Iris pigment epithelial cell (primary cell): ENCODE measurements around the gene OR56A5.
"Not testable (repeated sequence)": the region's sequence is repeated elsewhere in the genome, so short reads cannot be mapped to it uniquely, and the experiment has no call there.

Experiments
- DNase-seq: peaks from one replicate; pipeline ENCODE4 v3.0.0-alpha.2; 2011; ENCODE audit warnings: low read depth

OR56A5 gene

DNA sequence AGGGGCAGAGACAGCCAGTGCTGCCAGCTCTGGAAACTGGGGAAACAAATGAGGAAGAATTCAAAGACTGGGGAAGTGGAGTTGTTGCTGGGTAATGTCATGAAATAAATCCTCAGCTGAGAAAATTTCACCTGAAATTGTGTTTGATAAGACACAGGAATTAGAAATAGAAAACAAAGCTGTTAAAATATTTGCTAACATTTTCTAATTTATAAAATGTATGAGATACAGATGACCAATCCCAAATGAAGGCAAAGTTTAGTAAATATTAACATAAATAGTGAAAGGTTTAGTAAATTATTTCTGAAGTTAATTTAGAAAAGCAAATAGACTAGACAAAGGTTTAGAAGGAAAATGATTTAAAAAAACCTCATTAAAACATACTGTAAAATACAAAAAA, at the start of gene OR56A5:
Gene OR56A5 (minus strand): TSS at position 101 of the 400 bp plus-strand sequence. CDS start 0 bp downstream, at position 101.
- DNase-seq = no peak

DNA sequence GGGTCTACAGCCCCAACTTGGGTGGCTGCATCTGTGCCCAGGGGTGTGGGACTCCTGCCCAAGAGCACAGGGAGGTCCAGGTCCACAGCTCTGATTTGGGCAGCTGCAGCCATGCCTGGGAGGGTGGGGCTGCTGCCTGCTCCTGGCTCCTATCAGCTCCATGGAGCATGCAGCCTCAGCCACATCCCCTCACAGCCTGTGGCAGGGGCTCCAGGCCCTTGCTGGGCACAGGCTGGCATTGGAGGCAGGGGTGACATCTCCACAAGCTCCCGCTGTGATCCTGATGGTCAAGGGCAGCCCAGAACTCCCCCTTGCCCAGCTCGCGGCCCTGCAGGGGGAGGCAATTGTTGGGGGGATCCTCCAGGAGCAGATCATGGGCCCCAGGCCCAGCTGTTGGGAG, 44.7 kb upstream of the OR56A5 start:
- DNase-seq = no peak

GRCh38 chr11:6012035-6012668, 43.9 kb upstream of the OR56A5 start:
- no peak for DNase-seq

DNA sequence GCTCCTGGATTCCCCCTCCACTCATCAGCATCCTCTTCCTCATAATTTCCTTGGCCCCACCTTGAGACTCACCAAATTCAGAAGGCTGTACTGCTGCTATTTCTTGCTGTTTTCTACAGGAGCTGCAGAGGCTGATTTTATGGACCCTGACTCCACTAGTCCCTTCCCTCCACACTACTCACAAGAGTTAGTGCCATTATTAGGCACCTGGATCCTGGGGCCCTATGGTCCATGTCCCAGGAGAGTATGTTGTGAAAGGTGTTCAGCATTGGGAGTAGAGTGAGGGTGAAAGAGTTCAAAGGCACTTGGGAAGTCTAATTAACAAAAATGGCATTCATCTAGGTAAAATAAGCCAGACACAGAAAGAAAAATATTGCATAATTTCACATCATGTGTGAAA, 38.6 kb upstream of the OR56A5 start, which contains the start of gene OR56A4:
Gene OR56A4 (minus strand): TSS at position 101 of the 400 bp plus-strand sequence. CDS start 3,954 bp downstream, outside the sequence.
- no peak for DNase-seq

- no peak for DNase-seq
Observed at GRCh38 chr11:6006395-6006794, 38.1 kb upstream of the OR56A5 start.

- no peak for DNase-seq
Observed at GRCh38 chr11:6002202-6002699, 34.0 kb upstream of the OR56A5 start.

DNA sequence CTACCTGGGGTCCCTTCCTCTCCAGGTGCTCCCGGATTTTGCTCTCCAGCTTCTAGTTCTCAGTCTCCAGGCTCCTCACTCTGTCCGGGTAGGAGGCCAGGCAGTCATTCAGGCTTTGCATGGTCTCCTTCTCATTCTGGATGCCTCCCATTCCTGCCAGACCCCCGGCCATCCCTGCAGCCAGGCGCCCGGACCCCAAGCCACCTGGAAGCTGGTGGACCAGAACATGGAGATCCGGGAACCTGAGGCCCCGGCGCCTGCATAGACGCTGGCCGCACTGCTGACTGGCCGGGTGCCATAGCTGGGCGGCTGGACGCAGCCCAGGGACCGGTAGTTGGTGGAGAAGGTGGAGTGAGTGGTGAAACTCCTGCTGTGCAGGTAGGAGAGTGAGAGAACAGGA, 26.5 kb upstream of the OR56A5 start:
- no peak for DNase-seq

DNA sequence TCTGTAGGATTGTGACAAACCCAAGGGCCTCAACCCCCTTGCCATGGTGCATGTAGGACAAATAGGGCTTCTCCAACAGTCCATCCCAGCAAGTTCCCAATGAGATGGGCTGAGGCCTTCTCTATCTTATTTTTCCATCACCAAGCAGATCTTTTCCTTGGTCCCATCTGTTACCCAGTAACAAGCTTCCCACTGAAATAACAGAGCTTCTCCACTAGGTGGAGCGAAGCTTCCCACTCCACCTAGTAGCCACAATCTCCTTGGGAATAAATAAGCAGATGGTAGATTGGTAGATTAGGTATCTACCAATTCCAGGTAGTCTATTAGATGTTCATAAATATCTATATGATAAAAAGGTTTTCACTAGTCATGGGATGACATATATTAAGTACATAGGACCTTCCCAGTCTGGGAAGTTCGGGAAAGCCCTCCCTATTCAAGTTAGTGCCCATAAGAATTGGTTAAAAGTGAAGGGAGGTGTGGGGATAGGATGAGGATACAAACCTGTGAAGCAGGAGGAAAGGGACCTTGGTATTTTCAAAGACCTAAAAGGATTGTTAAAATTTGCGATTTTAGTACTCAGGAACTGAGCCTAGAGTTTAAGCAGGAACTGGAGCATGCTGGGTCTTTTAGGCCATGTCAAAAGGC, 24.4 kb upstream of the OR56A5 start:
- DNase-seq = peak; percentile 30

- no peak for DNase-seq
Observed at GRCh38 chr11:5992150-5992549, 23.9 kb upstream of the OR56A5 start.

- no peak for DNase-seq
Observed at GRCh38 chr11:5989203-5989602, 20.9 kb upstream of the OR56A5 start.

DNA sequence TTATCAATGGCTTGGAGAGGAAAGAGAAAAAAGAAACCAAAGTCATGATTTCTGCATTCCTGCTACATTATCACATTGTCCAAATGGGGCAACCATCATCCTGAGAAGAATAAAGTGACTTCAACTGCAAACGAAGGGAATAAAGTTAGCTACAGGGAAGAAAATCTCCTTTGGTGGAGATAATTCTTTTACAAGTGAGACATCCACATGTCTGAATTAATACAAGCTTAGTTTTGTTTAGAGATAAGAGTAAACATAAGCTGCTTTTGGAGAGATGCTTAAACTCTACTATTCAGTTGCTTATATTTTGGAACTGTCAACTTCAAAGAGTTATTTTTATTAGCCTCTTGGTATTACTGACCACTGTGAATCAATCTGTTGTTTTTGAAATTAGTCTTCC, 18.6 kb upstream of the OR56A5 start, which contains the start of gene OR52L1:
Gene OR52L1 (minus strand): TSS at position 101 of the 400 bp plus-strand sequence. CDS start 55 bp downstream, at position 46.
- DNase-seq = no peak

DNA sequence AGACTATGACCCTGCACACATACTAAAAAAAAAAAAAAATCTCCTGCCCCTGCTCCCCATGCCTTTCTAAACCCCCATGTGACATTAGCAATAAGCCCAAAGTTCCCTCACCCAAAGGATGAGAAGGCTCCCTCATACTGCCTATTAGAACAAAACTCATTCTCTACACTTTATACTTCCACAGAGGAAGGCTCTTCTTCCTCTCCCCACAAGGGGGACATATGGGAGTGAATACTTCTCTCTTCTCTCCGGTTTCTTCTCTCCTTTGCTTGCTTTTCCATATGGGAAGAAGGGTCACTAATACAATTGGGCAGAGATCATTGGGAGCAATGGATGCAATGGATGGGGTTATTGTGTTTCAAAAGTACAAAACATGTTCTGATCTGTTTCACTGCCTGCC, 15.1 kb upstream of the OR56A5 start:
- DNase-seq = no peak

GRCh38 chr11:5973530-5973929, 5.2 kb upstream of the OR56A5 start:
- DNase-seq = no peak

DNA sequence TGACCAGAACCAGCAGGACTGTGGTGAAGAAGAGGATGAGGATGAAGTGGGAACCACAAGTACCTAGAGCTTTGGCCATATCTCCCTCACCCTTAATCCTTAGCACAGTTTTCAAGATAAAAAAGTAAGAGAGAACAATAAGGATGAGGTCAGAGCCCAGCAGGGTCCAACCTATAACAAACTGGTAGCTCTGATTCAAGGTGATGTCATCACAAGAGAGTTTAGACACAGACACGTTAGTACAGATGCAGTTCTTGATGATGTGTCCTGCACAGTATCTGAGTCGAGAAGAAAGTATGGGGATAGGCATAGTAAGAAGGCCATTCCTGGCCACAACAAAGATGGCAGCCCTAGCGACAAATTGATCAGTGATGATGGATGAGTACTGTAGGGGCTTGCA, 586 bp downstream of the OR56A5 start:
- no peak for DNase-seq

- DNase-seq = no peak
Observed at GRCh38 chr11:5966958-5967357, 1.3 kb downstream of the OR56A5 start.

GRCh38 chr11:5960704-5961320, 7.5 kb downstream of the OR56A5 start:
- not testable (repeated sequence) for DNase-seq

DNA sequence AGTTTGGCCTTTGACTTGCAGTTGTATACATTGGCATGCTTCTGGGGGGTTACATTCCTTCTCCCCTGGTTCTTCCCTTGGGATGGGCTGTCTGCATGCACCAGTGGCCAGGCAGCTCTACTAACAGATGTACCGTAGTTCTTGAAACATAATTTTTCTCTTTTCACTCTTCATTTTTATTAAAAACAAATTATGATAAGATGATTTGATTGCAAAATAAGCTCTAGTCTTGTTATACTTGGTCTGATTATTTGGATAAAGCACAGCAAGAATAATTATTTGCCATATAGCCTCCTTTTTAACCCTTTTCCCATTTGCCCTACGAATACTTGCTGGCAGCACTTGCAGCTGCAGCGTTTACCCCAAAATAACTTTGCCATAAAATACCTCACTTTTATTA, 12.7 kb downstream of the OR56A5 start:
- no peak for DNase-seq

GRCh38 chr11:5941951-5942350, 26.3 kb downstream of the OR56A5 start, which contains the start of gene OR56A3:
TSS of gene OR56A3 (plus strand) at chr11:5942251. CDS start at chr11:5947347, 5,096 bp downstream.
- no peak for DNase-seq

DNA sequence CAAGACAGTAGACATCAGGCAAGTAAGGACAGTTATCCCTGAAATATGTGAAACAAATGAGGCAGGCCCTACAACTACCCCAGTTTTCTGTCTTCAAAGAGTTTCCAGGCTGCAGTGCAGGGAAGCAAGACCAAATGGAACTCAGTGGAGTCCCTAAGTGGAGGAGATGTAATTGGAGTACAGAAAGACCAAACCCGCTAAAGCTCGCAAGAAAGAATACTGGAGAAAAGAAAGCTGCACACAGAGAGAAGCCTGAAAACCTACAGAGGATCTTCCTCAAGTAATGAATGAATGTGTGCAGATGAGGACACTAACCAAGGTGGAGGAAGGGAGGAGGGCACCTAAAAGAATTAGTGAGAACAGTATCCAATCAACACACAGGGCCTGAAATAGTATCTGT, 27.5 kb downstream of the OR56A5 start:
- no peak for DNase-seq

DNA sequence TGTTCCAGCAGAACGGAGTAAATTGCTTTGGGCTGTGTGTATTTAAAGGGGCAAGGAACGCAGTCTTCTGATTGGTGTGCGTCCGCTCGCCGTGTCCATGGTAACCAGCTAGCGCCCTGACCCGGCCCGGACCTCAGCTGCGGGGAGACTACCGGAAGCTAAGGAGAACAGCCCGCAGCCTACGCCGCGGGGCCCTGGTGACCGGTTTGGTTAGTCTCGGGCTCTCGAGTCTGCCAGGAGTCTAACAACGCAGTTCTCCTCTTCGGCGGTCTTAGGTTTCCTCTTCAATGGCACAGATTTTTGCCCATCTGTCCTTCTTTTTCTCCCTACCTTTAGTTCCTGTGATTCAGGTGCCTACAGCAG, 29.7 kb downstream of the OR56A5 start:
- DNase-seq = no peak

- DNase-seq = no peak
Observed at GRCh38 chr11:5937868-5938602, 30.3 kb downstream of the OR56A5 start.

DNA sequence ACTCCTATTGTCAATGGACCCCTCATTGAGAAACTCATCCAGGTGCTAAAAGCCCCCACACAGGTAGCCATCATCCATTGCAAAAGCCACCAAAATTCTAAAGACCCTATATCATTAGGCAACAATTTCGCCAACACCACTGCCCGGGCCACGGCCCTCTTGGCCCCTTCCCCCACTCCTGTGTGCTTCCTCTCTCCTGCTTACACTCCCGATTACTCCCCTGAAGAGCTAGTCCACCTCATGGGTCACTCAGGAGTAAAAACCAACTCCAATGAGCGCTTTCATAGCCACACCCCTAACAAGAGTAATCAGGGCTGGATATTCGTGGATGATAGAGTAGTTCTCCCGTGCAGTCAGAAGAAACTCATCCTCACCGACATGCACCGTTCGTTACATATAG, 35.2 kb downstream of the OR56A5 start:
- DNase-seq = no peak
